Middle frontal gyrus (tissue), 1 donor: ENCODE results near the gene KRT83.
"Not testable (repeated sequence)": the region's sequence is repeated elsewhere in the genome, so short reads cannot be mapped to it uniquely, and the experiment has no call there.

Experiments used
- DNase-seq: peaks from one replicate; pipeline ENCODE4 v3.0.0-alpha.2; 2015; ENCODE audit warnings: low spot score; ENCODE audit errors: extremely low spot score

KRT83 gene

DNA sequence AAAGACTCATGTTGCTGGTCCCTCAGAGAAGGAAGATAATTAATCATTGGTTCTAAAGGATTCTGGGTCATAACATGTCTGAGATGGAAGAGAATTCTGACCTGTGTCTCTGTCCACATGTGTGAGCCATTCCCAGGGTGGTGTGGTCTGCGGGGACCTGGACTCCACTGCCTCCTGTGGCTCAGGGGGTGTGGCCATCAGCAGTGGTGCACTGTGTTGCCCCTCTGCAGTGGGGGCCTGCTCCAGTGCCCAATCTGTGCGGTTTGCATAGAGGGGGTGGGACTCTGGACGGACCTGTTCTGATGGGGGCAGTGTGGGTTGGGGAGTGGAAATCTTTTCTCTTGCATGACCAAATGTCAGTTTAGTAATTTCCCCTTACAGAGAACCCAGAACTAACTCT lies 32.6 kb upstream of the KRT83 start:
- no peak for DNase-seq

DNA sequence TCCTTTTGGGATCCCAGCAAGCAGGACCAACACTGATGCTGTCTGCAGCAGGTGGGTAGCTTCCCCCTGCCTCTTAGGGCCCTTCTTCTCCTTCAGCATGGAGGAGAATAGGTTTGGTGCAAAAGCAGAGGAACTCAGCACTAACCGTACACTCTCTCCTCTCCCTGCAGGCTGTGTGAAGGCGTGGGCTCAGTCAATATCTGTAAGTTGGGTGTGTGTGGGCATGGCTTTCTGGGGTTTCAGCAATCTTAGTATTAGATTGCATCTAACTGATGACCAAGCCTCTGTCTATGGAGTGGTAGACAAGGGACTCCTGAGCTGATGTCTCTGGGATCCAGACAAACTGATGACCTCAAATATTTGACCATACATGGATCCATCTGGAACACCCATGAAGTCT lies 31.8 kb upstream of the KRT83 start:
- no peak for DNase-seq

- no peak for DNase-seq
Measured at GRCh38 chr12:52351196-52352059, 30.2 kb upstream of the KRT83 start.

DNA sequence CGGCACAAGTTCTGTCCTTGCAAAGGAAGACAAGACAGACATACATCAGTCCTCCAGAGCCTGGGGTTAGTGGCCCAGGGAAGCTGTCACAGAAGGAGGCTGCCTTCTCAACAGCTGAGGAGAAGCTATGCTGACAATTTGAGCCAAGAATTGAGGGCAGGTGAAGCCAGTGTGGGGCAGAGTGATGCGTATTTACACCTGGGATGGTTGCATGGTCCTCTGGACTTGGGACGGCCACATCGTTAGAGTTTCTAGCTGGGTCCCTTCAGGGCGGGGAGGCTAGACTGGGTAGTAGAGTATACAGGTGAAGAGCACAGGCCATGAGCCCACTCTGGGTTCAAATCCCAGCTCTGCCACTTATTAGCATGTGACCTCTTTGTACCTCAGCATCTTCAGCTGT lies 29.6 kb upstream of the KRT83 start:
- DNase-seq: no peak

GRCh38 chr12:52350021-52350620 lies 28.9 kb upstream of the KRT83 start:
- no peak for DNase-seq

DNA sequence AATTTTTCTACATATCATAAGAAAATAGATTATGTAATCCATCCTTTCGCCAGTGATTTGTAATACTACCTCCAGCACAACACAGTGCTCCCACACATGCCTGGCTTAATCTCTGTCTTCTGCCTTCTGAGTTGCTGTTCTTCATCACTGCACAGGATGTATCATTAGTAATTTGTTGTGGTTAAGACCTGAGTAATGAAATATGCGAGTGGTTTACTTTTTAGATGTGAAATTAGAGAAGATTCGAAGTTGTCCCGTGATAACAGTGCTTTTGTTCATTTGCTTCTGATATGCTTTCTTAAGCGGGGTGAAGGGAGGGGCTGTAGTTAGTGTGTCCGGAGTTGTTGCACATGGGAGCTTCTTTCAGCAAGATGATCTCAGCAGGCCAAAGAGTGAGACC lies 28.0 kb upstream of the KRT83 start:
- DNase-seq: no peak

DNA sequence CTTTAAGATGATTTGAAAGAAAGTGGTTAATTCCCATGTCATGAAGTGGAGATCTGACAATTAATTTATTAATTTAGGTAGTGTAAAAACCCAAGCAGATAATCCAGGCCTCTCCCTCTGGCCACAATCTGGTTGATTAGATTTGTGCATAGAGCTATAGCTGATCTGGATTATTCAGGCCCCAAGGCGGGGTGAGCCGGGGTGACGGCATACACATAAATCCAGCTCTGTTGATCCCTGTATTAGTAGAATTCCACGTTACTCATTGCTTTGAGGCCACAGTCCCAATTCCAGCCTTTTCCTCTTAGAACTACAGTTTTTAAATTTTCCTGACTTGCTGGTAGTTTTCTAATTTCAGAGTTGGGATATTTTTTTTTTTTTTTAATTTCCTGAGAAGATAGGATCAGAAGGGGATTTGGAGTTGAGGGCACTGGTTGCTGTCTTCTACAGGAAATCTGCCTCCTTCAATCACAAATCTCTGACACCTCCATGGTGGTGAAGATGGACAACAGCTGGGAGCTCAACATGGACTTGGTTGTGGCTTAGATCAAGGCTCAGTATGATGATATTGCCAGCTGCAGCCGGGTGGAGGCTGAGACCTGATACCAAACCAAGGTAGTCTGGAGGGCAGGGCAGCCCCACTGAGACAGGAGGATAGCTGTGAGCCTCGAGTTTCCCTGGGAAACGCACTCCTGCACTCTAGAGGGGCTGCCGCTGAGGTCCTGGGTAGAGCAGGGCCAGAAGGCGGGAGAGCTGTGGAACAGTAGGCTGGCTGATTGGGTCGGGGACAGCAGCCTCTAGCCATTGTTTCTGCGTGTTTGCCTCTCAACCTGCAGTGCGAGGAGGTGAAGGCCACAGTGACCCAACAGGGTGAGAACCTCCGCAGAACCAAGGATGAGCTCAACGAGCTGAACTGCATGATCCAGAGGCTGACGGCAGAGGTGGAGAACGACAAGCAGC lies 26.6 kb upstream of the KRT83 start:
- DNase-seq: no peak

DNA sequence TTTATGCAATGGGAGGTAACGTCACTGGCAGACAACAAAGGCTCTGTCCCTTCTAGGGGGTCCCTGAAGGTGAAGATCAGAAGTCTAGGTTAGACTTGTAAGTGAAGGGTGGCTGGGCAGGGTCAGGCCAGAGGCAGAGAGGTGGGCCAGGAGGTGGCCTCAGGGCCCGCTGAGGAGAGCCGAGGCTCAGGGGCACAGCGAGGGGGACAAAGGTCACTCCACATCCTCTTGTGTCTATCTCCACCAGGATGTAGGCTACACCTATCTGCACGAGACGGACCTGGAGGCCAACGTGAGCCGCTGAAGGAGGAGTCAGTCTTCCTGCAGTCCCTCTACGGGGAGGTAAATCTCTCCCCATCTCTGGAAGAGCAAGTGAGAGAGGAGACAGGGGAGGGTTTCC lies 25.8 kb upstream of the KRT83 start:
- DNase-seq: no peak

DNA sequence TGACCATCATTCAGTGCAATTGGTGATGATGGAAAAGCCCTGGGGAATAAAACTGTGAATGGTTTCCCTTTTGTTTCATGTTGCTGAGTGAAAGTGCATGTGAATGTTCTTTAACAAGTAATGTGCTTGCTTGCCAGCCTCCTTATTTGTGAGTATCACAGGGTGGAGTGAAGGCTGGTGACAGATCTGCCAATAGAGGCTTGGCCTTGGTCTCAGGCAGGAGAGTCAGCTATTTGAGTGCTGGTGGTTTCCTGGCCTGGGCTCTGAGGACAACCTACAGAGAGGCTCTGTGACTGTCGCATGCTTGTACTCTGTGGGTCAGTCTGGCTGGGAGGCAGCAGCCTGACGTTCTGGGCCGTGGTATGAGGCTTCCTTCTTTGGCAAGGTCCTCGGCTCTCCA lies 25.4 kb upstream of the KRT83 start:
- no peak for DNase-seq

- DNase-seq: not testable (repeated sequence)
Measured at GRCh38 chr12:52345041-52345440, 23.8 kb upstream of the KRT83 start.

DNA sequence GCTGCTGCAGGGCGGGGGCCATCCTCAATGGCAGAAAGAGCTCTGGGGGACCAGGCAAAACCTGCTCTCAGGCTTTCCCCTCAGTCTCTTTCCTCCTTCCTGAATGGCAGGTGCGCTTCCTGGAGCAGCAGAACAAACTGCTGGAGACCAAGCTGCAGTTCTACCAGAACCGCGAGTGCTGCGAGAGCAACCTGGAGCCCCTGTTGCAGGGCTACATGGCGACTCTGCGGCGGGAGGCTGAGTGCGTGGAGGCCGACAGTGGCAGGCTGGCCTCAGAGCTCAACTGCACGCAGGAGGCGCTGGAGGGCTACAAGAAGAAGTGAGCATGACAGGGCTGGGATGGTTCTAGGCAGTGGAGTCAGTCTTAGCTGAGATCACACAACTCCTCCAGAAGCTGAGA lies 22.9 kb upstream of the KRT83 start:
- DNase-seq: no peak

GRCh38 chr12:52343550-52343949 lies 22.4 kb upstream of the KRT83 start:
- DNase-seq: no peak

DNA sequence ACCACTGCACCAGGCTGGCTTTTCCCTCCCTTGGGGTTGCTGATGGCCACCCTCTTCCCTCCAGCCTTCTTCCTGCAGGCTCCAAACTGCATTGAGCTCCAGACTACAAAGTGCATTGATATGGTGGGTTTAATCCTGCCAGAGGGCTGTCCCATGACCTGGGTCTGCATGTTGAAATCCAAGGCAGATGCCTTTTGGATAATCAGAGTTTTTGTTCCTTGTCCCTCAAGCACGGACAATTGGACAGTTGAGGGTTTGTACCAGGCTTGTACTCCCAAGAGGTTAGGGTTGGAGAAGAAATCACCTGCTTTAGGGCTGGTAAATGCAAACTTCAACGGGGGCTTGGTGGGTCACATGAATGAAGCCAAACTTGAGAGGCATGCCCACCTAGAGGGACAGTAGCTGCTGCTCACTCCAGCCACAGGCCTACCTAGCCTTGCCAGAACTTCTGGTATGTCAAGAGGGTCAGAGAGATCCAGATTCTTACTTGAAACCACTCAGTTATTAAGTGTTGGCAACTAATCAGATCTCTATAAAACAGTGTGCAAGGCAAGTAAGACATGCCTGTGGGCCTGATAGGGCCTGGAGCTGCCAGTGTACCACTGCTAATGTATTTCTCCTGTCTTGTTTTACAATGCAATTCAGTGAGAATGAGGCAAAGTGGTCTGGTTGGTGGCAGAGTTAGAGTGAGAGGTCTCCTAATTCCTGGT lies 21.7 kb upstream of the KRT83 start:
- no peak for DNase-seq

GRCh38 chr12:52341066-52341580 lies 19.9 kb upstream of the KRT83 start:
- no peak for DNase-seq

DNA sequence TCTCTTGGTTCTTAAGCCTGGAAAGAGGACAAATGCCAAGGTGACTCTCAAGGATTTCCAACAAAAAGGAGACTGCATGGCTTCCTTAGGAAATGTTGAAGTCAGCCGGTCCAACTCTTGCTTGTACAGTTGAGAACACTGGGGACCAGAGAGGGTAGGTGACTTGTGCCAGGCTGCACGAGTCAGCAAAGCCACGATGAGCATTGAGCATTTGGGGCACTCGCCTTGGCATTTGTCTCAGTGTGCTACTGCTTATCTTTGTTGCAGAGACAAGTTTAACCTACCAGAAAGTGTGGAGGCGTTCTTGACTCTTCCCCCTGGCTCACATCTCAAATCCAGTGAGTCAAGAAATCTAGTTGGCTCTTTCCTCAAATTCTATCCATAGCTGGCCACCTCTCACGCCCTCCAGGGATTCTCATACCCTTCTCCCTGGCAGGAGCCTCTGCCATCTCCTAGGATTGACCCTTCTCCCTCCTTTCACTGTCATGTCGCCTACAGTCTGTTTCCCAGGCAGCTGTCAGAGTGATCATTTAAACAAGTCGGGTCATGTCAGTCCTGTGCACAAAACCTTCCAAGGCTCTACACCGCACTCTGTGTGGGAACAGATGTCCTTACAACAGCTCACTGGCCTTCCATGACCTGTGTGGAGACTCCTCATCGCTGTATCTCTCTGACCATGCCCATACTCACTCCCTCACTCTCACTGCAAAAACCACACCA lies 17.2 kb upstream of the KRT83 start:
- no peak for DNase-seq

DNA sequence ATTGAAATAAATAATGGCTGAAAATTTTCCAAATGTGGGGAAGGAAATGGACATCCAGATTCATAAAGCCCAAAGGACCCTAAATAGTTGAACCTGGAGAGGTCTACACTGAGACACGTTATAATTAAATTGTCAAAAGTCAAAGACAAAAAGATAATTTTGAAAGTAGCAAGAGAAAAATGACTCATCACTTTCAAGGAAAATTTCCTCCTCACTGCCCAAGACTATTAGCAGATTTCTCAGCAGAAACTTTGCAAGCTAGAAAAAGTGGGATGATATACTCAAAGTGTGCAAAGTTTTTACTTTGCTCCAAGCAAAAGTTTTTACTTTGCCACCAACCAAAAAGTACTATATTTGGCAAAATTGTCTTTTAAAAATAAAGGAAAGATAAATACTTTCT lies 15.9 kb upstream of the KRT83 start:
- no peak for DNase-seq

- no peak for DNase-seq
Measured at GRCh38 chr12:52336641-52337040, 15.4 kb upstream of the KRT83 start.

GRCh38 chr12:52335598-52336262 lies 14.5 kb upstream of the KRT83 start:
- DNase-seq: no peak

DNA sequence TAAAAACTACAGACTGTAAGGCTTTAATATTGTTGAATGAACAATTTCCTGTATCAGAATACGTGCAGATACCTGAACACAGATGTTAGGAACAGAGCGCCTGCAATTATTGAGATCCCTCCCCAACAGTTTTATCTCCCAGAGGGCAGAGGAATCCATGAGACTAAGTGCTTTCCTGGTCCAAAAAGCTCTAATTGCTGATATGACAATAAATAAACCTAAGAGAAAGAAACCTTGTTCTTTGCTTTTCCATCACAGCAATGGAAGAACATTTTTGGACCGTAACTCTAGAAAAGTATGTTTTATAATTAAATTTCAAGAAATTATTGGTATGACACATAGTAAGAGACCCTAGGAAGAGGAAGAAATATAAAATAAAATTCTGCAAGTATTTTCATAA lies 13.0 kb upstream of the KRT83 start:
- no peak for DNase-seq

- DNase-seq: no peak
Measured at GRCh38 chr12:52333321-52333720, 12.1 kb upstream of the KRT83 start.
